Endometrial microvascular endothelial cells (primary cell): Measurements from ENCODE around the gene ANAPC2. TPM values are rescaled to one million over a fixed set of nuclear protein-coding genes. Genes with fewer than 3 reads are reported as not detected.

ENCODE experiments used
- in situ Hi-C: cut with HindIII; loops from 2 replicates; pipeline ENCODE4 v1.10.0; 2017; ENCODE audit warnings: low sequenced_read_pairs, low pct_unique_long_range_greater_than_20kb; ENCODE audit errors: inconsistent ontology term
- total RNA-seq: library from RNA; depleted of rRNA; stranded (reverse); fragments of >200 nt; gene quantifications from one replicate; pipeline ENCODE4 v1.2.3, GENCODE V29; 2015; ENCODE audit errors: inconsistent ontology term

ANAPC2 gene
- total RNA-seq, 1 donor from 2014 or later = 14.9 TPM

- in situ Hi-C loops = no loop called here
These were observed 5.5 kb downstream of the ANAPC2 start for GRCh38 chr9:137182836-137183235.

- in situ Hi-C loops = no loop called here
These were observed 6.7 kb downstream of the ANAPC2 start for GRCh38 chr9:137181680-137182079.

- in situ Hi-C loops = no loop called here
These were observed 7.9 kb downstream of the ANAPC2 start for GRCh38 chr9:137180491-137180890.

GRCh38 chr9:137179761-137180160, 8.6 kb downstream of the ANAPC2 start:
- in situ Hi-C loops = no loop called here

GRCh38 chr9:137178939-137179630, 9.3 kb downstream of the ANAPC2 start:
- in situ Hi-C loops = no loop called here

GRCh38 chr9:137178201-137178938, 10.0 kb downstream of the ANAPC2 start:
- in situ Hi-C loops = no loop called here

GRCh38 chr9:137176302-137177182, 11.8 kb downstream of the ANAPC2 start:
- in situ Hi-C loops = no loop called here

- in situ Hi-C loops = no loop called here
These were observed 12.9 kb downstream of the ANAPC2 start for GRCh38 chr9:137175345-137175961.

- in situ Hi-C loops = loop anchor here (25.0 kb wide), 1 partner anchor 238 kb away; the partner anchor contains the start of genes C8G and FBXW5
These were observed 13.6 kb downstream of the ANAPC2 start for GRCh38 chr9:137174722-137175293.

GRCh38 chr9:137173796-137174664, 14.3 kb downstream of the ANAPC2 start:
- in situ Hi-C loops = loop anchor here (25.0 kb wide), 1 partner anchor 237 kb away; the partner anchor contains the start of genes C8G and FBXW5

GRCh38 chr9:137172901-137173795, 15.2 kb downstream of the ANAPC2 start:
- in situ Hi-C loops = loop anchor here (25.0 kb wide), 1 partner anchor 236 kb away; the partner anchor contains the start of genes C8G and FBXW5

GRCh38 chr9:137171149-137171900, 17.0 kb downstream of the ANAPC2 start:
- in situ Hi-C loops = loop anchor here (25.0 kb wide), 1 partner anchor 234 kb away; the partner anchor contains the start of genes C8G and FBXW5

- in situ Hi-C loops = loop anchor here (25.0 kb wide), 1 partner anchor 233 kb away; the partner anchor contains the start of genes C8G and FBXW5
These were observed 17.7 kb downstream of the ANAPC2 start for GRCh38 chr9:137170486-137171148.

GRCh38 chr9:137169896-137170358, 18.4 kb downstream of the ANAPC2 start, which contains the start of gene LRRC26:
Gene LRRC26, minus strand, starts transcription at chr9:137170051. Its CDS starts 108 bp downstream, at chr9:137169943.
- in situ Hi-C loops = loop anchor here (25.0 kb wide), 1 partner anchor 233 kb away; the partner anchor contains the start of genes C8G and FBXW5
